Spleen (tissue), 11 donors: ENCODE measurements around the gene GJD3. TPM values are rescaled to one million over a fixed set of nuclear protein-coding genes. Genes with fewer than 3 reads are reported as not detected.

ENCODE experiments used
- DNase-seq: peaks from one replicate; pipeline ENCODE4 v3.0.0-alpha.2; 2020
- H3K27ac ChIP-seq, 8 donors: fragments of 200-600 bp; sonication (generic) in 7 of 8; 1 replicate in 4 of 8; 2 replicates in 4 of 8; pipeline versions ENCODE4 v1.5.0 to v1.8.0; 2016 to 2021; ENCODE audit warnings: inconsistent platforms in 4 of 8, mild to moderate bottlenecking in 4 of 8, moderate library complexity in 1 of 8
- H3K27me3 ChIP-seq, 7 donors: fragments of 200-600 bp; sonication (generic) in 6 of 7; replicated peaks in 1 of 7; 1 replicate in 4 of 7; 2 replicates in 3 of 7; pipeline versions ENCODE4 v1.5.0 to v1.8.0; 2016 to 2021; ENCODE audit warnings: inconsistent platforms in 3 of 7, mild to moderate bottlenecking in 1 of 7
- H3K36me3 ChIP-seq, 6 donors: fragments of 200-600 bp; sonication (generic) in 5 of 6; 1 replicate in 4 of 6; 2 replicates in 2 of 6; pipeline versions ENCODE4 v1.5.0 to v1.8.0; 2016 to 2021; ENCODE audit warnings: inconsistent platforms in 2 of 6
- H3K4me1 ChIP-seq, 6 donors: fragments of 200-600 bp; sonication (generic) in 5 of 6; 1 replicate in 3 of 6; 2 replicates in 3 of 6; pipeline versions ENCODE4 v1.5.0 to v1.8.0; 2016 to 2021; ENCODE audit warnings: inconsistent platforms in 3 of 6
- H3K4me3 ChIP-seq, 8 donors: fragments of 200-600 bp; sonication (generic) in 7 of 8; 1 replicate in 4 of 8; 2 replicates in 4 of 8; pipeline versions ENCODE4 v1.5.0 to v1.8.0; 2016 to 2021; ENCODE audit warnings: inconsistent platforms in 4 of 8, mild to moderate bottlenecking in 4 of 8, moderate library complexity in 2 of 8
- H3K9me3 ChIP-seq, 8 donors: fragments of 200-600 bp; sonication (generic) in 7 of 8; 1 replicate in 4 of 8; 2 replicates in 4 of 8; pipeline versions ENCODE4 v1.5.0 to v1.8.0; 2016 to 2021; ENCODE audit warnings: inconsistent platforms in 4 of 8
- POLR2A ChIP-seq, 3 donors: fragments of 450-650 bp; IDR thresholded peaks; one replicate each; pipeline ENCODE4 v1.5.1; 2017; ENCODE audit warnings: antibody characterized with exemption in 3 of 3, mild to moderate bottlenecking in 1 of 3
- POLR2AphosphoS5 ChIP-seq, 3 donors: sonication (generic); formaldehyde crosslinking; IDR thresholded peaks; one replicate each; pipeline ENCODE4 v1.5.1; 2017; ENCODE audit warnings: antibody characterized with exemption in 3 of 3
- WGBS, 5 donors: extraction: QIAGEN DNeasy Blood & Tissue Kit in 3 of 5; methylation state at CpG; one replicate each; pipeline versions ENCODE4 v1.1.5 to v1.1.7; 2013 to 2018; 5-methylcytosine and 5-hydroxymethylcytosine counted together
- intact Hi-C: fragments of 100-400 bp; cut with DNase I; formaldehyde crosslinking; loops from one replicate; pipeline ENCODE4 v1.15.0; 2023; ENCODE audit warnings: low total_unique reads
- polyA plus RNA-seq, 3 donors: library from polyadenylated mRNA; stranded (reverse); fragments of 200-250 nt; gene quantifications; one replicate each; pipeline ENCODE4 v1.2.1, GENCODE V29; 2013
- total RNA-seq, 7 donors: library from RNA; depleted of rRNA in 3 of 7; stranded (reverse); fragments of >200 nt in 3 of 7; fragmentation: NEBNext Ultra II Directional in 4 of 7; extraction: Animal tissue kit (Norgen Biotek cat#: 25700) in 4 of 7; gene quantifications; one replicate each; pipeline versions ENCODE4 v1.1.0 to v1.2.1, GENCODE V29; 2016 to 2021
- TF ChIP-seq, protein P1 (sequence below), 11 experiments: fragments of 200-600 bp in 7 of 11; fragments of 450-650 bp in 4 of 11; sonication (generic) in 4 of 11; IDR thresholded peaks in 8 of 11; conservative IDR thresholded peaks in 3 of 11; 1 replicate in 7 of 11; 2 replicates in 4 of 11; pipeline versions ENCODE4 v1.4.0 to v1.8.0; 2016 to 2021; ENCODE audit warnings: antibody characterized with exemption in 11 of 11, inconsistent platforms in 4 of 11, mild to moderate bottlenecking in 1 of 11
- donor health status: healthy with polysubstance abuse.
- donor health status: DM: no; HTN: no; CAD: no; lungs with moderate emphysema.
- donor health status: DM: no; HTN: no; CAD: no.
- donor health status: Bipolar disorder and iron deficiency.
- donor health status: healthy.
- donor health status: DM: no; HTN: no; CAD: no.
- donor health status: DM: yes; HTN: yes; CAD: no.

Gene GJD3
- total and polyA plus RNA-seq, 10 donors, result 0.20 to 15.0 (median 8.6) TPM

GRCh38 chr17:40340880-40341807 lies 23.4 kb downstream of the GJD3 start:
- Histone ChIP-seq H3K36me3 (peaks cover 0 to 34% (median 0%) of the 10 kb centered on the region in 6 donors), H3K27me3 (no peaks in the 10 kb centered on the region), H3K4me3 (peak overlapping the region; percentile 58 to 81 (median 68)), H3K27ac (peak overlapping the region; percentile 78 to 97 (median 94)), H3K4me1 (peaks cover 53 to 100% (median 91%) of the 10 kb centered on the region in 6 donors), H3K9me3 (no peaks in the 10 kb centered on the region)
- intact Hi-C loops, result no loop called here
- DNase-seq, result peak; percentile 99
- WGBS, 5 donors, result 0 to 5% (median 1%) methylated on average over 13 to 55 of the region's 55 CpGs
- TF ChIP-seq POLR2AphosphoS5 (IDR thresholded peaks at IDR 0.05) (peak; percentile 91 to 98 (median 96)), POLR2A (IDR thresholded peaks at IDR 0.05) (peak; percentile 8 to 36 (median 30))
- TF ChIP-seq, protein P1, sequence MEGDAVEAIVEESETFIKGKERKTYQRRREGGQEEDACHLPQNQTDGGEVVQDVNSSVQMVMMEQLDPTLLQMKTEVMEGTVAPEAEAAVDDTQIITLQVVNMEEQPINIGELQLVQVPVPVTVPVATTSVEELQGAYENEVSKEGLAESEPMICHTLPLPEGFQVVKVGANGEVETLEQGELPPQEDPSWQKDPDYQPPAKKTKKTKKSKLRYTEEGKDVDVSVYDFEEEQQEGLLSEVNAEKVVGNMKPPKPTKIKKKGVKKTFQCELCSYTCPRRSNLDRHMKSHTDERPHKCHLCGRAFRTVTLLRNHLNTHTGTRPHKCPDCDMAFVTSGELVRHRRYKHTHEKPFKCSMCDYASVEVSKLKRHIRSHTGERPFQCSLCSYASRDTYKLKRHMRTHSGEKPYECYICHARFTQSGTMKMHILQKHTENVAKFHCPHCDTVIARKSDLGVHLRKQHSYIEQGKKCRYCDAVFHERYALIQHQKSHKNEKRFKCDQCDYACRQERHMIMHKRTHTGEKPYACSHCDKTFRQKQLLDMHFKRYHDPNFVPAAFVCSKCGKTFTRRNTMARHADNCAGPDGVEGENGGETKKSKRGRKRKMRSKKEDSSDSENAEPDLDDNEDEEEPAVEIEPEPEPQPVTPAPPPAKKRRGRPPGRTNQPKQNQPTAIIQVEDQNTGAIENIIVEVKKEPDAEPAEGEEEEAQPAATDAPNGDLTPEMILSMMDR (IDR thresholded peaks at IDR 0.05 in 8 of 11, conservative IDR thresholded peaks at IDR 0.05 in 3 of 11), result peak in 9 of 11 experiments; percentile 19 to 77 (median 62)

GRCh38 chr17:40340327-40340726 lies 24.2 kb downstream of the GJD3 start:
- intact Hi-C loops, result no loop called here
- Histone ChIP-seq H3K9me3 (no peaks in the 10 kb centered on the region), H3K27ac (peak overlapping the region; percentile 78 to 97 (median 94)), H3K36me3 (peaks cover 0 to 34% (median 0%) of the 10 kb centered on the region in 6 donors), H3K27me3 (no peaks in the 10 kb centered on the region), H3K4me1 (peaks cover 55 to 100% (median 91%) of the 10 kb centered on the region in 6 donors), H3K4me3 (peak overlapping the region in 5 of 8 donors; percentile 66 to 81 (median 78))
- 94 to 100% (median 100%) methylated on average over 1 of the region's 1 CpG for WGBS, 5 donors
- no peak for TF ChIP-seq POLR2AphosphoS5 (IDR thresholded peaks at IDR 0.05)
- no peak for TF ChIP-seq POLR2A (IDR thresholded peaks at IDR 0.05)
- TF ChIP-seq, protein P1 (IDR thresholded peaks at IDR 0.05 in 8 of 11, conservative IDR thresholded peaks at IDR 0.05 in 3 of 11), result no peak
- no peak for DNase-seq

GRCh38 chr17:40338941-40339649 lies 25.4 kb downstream of the GJD3 start:
- TF ChIP-seq, protein P1 (IDR thresholded peaks at IDR 0.05 in 8 of 11, conservative IDR thresholded peaks at IDR 0.05 in 3 of 11), result no peak
- no peak for TF ChIP-seq POLR2A (IDR thresholded peaks at IDR 0.05)
- TF ChIP-seq POLR2AphosphoS5 (IDR thresholded peaks at IDR 0.05), result peak in 2 of 3 donors; percentile 56 to 78
- Histone ChIP-seq H3K27ac (peak overlapping the region; percentile 27 to 97 (median 94)), H3K27me3 (no peaks in the 10 kb centered on the region), H3K36me3 (peaks cover 0 to 34% (median 0%) of the 10 kb centered on the region in 6 donors), H3K4me3 (peak overlapping the region in 2 of 8 donors; percentile 66 to 78), H3K9me3 (no peaks in the 10 kb centered on the region), H3K4me1 (peaks cover 58 to 100% (median 91%) of the 10 kb centered on the region in 6 donors)
- DNase-seq, result no peak
- intact Hi-C loops, result no loop called here
- WGBS, 5 donors, result 35 to 44% (median 42%) methylated on average over 13 of the region's 13 CpGs
